Adrenal gland (tissue), 12 donors: Measurements from ENCODE around the gene PDGFD. TPM values are rescaled to one million over a fixed set of nuclear protein-coding genes. Genes with fewer than 3 reads are reported as not detected.

Experiments used
- DNase-seq, 7 donors: peaks; one replicate each; pipeline ENCODE4 v3.0.0-alpha.2; 2019 to 2020
- H3K27ac ChIP-seq, 5 donors: fragments of 200-600 bp; sonication (generic) in 4 of 5; 1 replicate in 3 of 5; 2 replicates in 2 of 5; pipeline versions ENCODE4 v1.5.1 to v1.8.0; 2016 to 2020; ENCODE audit warnings: mild to moderate bottlenecking in 1 of 5
- H3K27me3 ChIP-seq: fragments of 200-600 bp; 2 replicates; pipeline ENCODE4 v1.8.0; 2021
- H3K36me3 ChIP-seq, 2 donors: fragments of 200-600 bp; replicated peaks in 1 of 2; 1 replicate in 1 of 2; 2 replicates in 1 of 2; pipeline versions ENCODE4 v1.5.1 to v1.8.0; 2018 to 2022
- H3K4me1 ChIP-seq, 2 donors: fragments of 200-600 bp; replicated peaks in 1 of 2; 1 replicate in 1 of 2; 2 replicates in 1 of 2; pipeline versions ENCODE4 v1.5.1 to v1.8.0; 2018 to 2021
- H3K4me3 ChIP-seq, 4 donors: fragments of 200-600 bp; sonication (generic) in 3 of 4; one replicate each; pipeline ENCODE4 v1.5.1; 2016 to 2018
- H3K9me3 ChIP-seq, 3 donors: fragments of 200-600 bp; sonication (generic) in 1 of 3; replicated peaks in 1 of 3; 1 replicate in 2 of 3; 2 replicates in 1 of 3; pipeline versions ENCODE4 v1.5.1 to v1.8.0; 2016 to 2021
- POLR2A ChIP-seq, 2 donors: fragments of 450-650 bp; IDR thresholded peaks; one replicate each; pipeline ENCODE4 v1.6.1; 2017; ENCODE audit warnings: antibody characterized with exemption in 2 of 2, mild to moderate bottlenecking in 2 of 2, moderate library complexity in 1 of 2
- WGBS, 4 donors: extraction: QIAGEN DNeasy Blood & Tissue Kit in 2 of 4; methylation state at CpG; one replicate each; pipeline versions ENCODE4 v1.1.5 to v1.1.7; 2013 to 2017; 5-methylcytosine and 5-hydroxymethylcytosine counted together
- intact Hi-C, 2 donors: fragments of 100-400 bp; cut with DNase I; formaldehyde crosslinking; loops; one replicate each; pipeline versions ENCODE4 v1.14.1 to v1.15.0; 2022 to 2023
- polyA plus RNA-seq, 3 donors: library from polyadenylated mRNA; stranded (reverse); fragments of 200-250 nt in 2 of 3; fragments of 350-450 nt in 1 of 3; fragmentation: Illumina TruSeq in 1 of 3; extraction: RNeasy Lipid Tissue Mini Kit (QIAGEN cat#74804) in 1 of 3; gene quantifications; one replicate each; pipeline ENCODE4 v1.2.3, GENCODE V29; 2013 to 2014
- total RNA-seq, 9 donors: library from RNA; depleted of rRNA in 4 of 9; stranded (reverse); fragments of >200 nt in 4 of 9; fragments of 120-200 nt in 1 of 9; fragmentation: NEBNext Ultra II Directional in 1 of 9; extraction: Animal tissue kit (Norgen Biotek cat#: 25700) in 1 of 9; gene quantifications; one replicate each; pipeline versions ENCODE4 v1.1.0 to v1.2.4, GENCODE V29; 2013 to 2023
- TF ChIP-seq, protein P1 (sequence below), 6 experiments: fragments of 450-650 bp in 4 of 6; fragments of 200-600 bp in 2 of 6; sonication (generic) in 1 of 6; IDR thresholded peaks; 1 replicate in 5 of 6; 2 replicates in 1 of 6; pipeline versions ENCODE4 v1.5.1 to v1.8.0; 2016 to 2021; ENCODE audit warnings: antibody characterized with exemption in 6 of 6, mild to moderate bottlenecking in 2 of 6, moderate library complexity in 1 of 6
- donor health status: healthy with polysubstance abuse.
- donor health status: Bipolar disorder and iron deficiency.
- donor health status: DM: yes; HTN: yes; CAD: no.
- donor health status: DM: no; HTN: no; CAD: no.
- donor health status: DM: no; HTN: no; CAD: no.
- donor health status: DM: yes; HTN: yes; CAD: no.

The PDGFD gene
- total and polyA plus RNA-seq, 12 donors = 42.7 to 297 (median 199) TPM

DNA sequence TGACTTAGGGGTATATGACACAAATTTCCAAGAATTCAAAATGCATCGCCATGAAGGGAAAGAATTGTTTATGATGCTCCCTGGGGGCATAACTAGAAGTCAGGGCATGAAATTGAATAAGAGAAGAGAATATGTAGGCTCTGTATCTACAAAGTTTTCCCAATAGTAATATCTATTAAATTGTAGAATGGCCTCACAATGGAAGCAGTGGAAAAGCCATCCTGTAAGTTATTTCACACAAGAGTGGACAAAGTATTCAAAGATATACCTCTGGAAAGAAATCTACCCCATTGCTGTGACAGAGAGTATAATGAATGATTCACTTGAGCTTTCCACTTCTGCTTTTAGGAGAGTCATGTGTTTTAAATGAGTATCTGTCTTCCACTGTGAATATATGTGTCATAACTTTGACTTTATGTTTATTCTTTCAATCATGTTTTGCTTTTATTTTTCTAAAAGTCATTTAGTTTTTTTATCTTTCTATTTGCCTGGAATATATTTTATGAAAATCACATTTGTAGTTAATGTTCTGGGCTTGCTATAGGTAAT is 193.2 kb downstream of the PDGFD start:
- TF ChIP-seq, protein P1, sequence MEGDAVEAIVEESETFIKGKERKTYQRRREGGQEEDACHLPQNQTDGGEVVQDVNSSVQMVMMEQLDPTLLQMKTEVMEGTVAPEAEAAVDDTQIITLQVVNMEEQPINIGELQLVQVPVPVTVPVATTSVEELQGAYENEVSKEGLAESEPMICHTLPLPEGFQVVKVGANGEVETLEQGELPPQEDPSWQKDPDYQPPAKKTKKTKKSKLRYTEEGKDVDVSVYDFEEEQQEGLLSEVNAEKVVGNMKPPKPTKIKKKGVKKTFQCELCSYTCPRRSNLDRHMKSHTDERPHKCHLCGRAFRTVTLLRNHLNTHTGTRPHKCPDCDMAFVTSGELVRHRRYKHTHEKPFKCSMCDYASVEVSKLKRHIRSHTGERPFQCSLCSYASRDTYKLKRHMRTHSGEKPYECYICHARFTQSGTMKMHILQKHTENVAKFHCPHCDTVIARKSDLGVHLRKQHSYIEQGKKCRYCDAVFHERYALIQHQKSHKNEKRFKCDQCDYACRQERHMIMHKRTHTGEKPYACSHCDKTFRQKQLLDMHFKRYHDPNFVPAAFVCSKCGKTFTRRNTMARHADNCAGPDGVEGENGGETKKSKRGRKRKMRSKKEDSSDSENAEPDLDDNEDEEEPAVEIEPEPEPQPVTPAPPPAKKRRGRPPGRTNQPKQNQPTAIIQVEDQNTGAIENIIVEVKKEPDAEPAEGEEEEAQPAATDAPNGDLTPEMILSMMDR (IDR thresholded peaks at IDR 0.05) = no peak
- no peak for TF ChIP-seq POLR2A (IDR thresholded peaks at IDR 0.05)
- Histone ChIP-seq H3K27ac (no peak overlapping the region), H3K9me3 (no peaks in the 10 kb centered on the region), H3K4me3 (no peak overlapping the region), H3K27me3 (no peaks in the 10 kb centered on the region), H3K4me1 (no peaks in the 10 kb centered on the region), H3K36me3 (no peaks in the 10 kb centered on the region)
- intact Hi-C loops = no loop called here
- 84 to 95% (median 92%) methylated on average over 1 of the region's 1 CpG for WGBS, 4 donors
- no peak for DNase-seq

DNA sequence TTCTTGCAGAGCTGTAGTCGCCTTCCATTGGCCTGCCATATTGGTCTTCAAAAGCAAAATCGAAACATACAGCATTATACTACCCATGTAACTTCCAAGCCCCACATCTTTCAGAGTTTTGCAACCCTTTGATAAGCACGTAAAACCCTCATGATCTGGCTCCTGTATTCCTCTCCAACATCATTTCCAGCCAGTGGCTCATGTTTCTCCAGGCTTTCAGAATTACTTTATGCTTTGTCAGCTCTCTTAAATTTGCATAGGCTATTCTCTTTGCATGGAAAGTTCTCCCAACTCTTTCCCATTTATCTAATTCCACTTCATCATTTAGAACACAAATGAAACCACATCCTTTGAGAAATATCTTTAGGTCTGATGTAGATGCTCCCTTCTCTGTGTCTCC is 195.3 kb downstream of the PDGFD start:
- TF ChIP-seq, protein P1 (IDR thresholded peaks at IDR 0.05) = no peak
- no peak for TF ChIP-seq POLR2A (IDR thresholded peaks at IDR 0.05)
- no peak overlapping the region for H3K4me3 ChIP-seq
- no peaks in the 10 kb centered on the region for H3K27me3 ChIP-seq
- H3K36me3 ChIP-seq = no peaks in the 10 kb centered on the region
- H3K9me3 ChIP-seq = no peaks in the 10 kb centered on the region
- no peaks in the 10 kb centered on the region for H3K4me1 ChIP-seq
- WGBS, 4 donors = 82 to 96% (median 91%) methylated on average over 3 of the region's 3 CpGs
- H3K27ac ChIP-seq = no peak overlapping the region
- intact Hi-C loops = no loop called here
- DNase-seq = no peak

DNA sequence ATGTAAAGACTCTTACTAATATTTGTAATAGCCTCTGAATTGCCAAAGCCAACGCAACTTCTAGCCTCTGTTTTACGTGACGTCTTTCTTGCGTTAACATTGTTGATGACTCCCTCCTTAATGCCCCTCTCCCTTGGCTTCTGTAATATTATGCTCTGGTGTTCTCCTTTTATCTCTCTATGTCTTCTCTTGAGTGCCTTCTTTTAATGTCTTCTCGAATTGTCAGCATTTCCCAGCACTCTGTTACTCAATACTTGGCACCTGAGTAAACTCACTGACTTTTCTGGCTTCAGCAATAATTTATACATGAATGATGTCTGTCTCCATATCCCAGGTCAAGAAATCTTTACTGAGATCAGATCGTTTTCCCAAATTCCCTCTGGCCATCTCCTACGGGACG is 196.0 kb downstream of the PDGFD start:
- no peaks in the 10 kb centered on the region for H3K4me1 ChIP-seq
- H3K36me3 ChIP-seq = no peaks in the 10 kb centered on the region
- no peak for TF ChIP-seq POLR2A (IDR thresholded peaks at IDR 0.05)
- TF ChIP-seq, protein P1 (IDR thresholded peaks at IDR 0.05) = no peak
- no peaks in the 10 kb centered on the region for H3K27me3 ChIP-seq
- intact Hi-C loops = no loop called here
- DNase-seq = no peak
- no peaks in the 10 kb centered on the region for H3K9me3 ChIP-seq
- H3K4me3 ChIP-seq = no peak overlapping the region
- H3K27ac ChIP-seq = no peak overlapping the region
- 86 to 94% (median 91%) methylated on average over 8 of the region's 8 CpGs for WGBS, 4 donors

DNA sequence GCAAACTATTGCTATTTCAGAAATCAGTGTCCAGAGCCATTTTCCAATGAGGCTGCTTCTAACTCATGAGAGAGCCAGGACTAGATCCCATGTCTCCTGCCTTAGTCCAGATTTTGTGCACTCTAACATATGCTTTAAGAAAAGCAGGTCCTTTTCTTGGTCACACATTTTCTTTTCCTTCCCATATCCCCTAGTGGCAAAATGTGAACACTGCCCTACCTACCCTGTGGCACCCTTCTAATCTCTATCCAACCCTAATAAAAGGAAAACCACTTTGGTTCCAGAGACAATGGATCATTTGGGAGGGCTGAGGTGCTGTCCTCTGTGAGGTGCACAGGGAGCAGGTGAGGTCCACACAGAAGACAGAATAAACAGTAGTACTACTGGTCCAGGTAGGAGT is 199.6 kb downstream of the PDGFD start:
- no peak for DNase-seq
- intact Hi-C loops = no loop called here
- H3K27ac ChIP-seq = no peak overlapping the region
- H3K4me3 ChIP-seq = no peak overlapping the region
- no peaks in the 10 kb centered on the region for H3K4me1 ChIP-seq
- H3K27me3 ChIP-seq = no peaks in the 10 kb centered on the region
- H3K9me3 ChIP-seq = no peaks in the 10 kb centered on the region
- H3K36me3 ChIP-seq = no peaks in the 10 kb centered on the region
- no peak for TF ChIP-seq POLR2A (IDR thresholded peaks at IDR 0.05)
- TF ChIP-seq, protein P1 (IDR thresholded peaks at IDR 0.05) = no peak
